ENCODE measurements around the gene SVOP. TPM values are rescaled to one million over a fixed set of nuclear protein-coding genes. Genes with fewer than 3 reads are reported as not detected.

The SVOP gene
- total and polyA plus RNA-seq, 2 of the 8 experiments (the other 6 are each of a cell fraction or from before 2014, with no cell fraction given): 0.06 TPM; not detected in 1

- Histone ChIP-seq H2BK5ac (ENCODE audit: low read depth, low read length) (0 out of 2 replicates have a peak overlapping the region, but pooled peaks have one; percentile 13), H2BK120ac (replicated peaks; ENCODE audit: low read depth, low read length) (no peak overlapping the region), H3K27ac (ENCODE audit: low read depth, low read length) (peak overlapping the region; percentile 38), H3K23me2 (ENCODE audit: low read depth, low read length) (peaks cover 4% of the 10 kb centered on the region; the same call in 1 of the 2 replicates), H4K8ac (ENCODE audit: extremely low read depth, insufficient read depth, low read length) (peak overlapping the region; percentile 19; the same call in 1 of the 2 replicates), H3K4me2 (ENCODE audit: insufficient read depth in 1 of 2, low read depth in 2 of 2, low read length in 2 of 2) (peak overlapping the region; percentile 40 to 61; a peak in 3 of 4 replicates), H3K9ac (replicated peaks in 1 of 4; ENCODE audit: extremely low read depth in 1 of 4, low read depth in 3 of 4, low read length in 3 of 4) (peak overlapping the region in 2 of 4 experiments; percentile 0 to 43; a peak in 3 of 7 replicates), H2AK5ac (ENCODE audit: low read depth, low read length) (0 out of 2 replicates have a peak overlapping the region, but pooled peaks have one; percentile 86), H4K91ac (replicated peaks; ENCODE audit: insufficient read length, low read length) (no peak overlapping the region), H3K4me3 (ENCODE audit: extremely low read depth in 1 of 4, insufficient read depth in 2 of 4, low read depth in 3 of 4, low read length in 4 of 4) (peak overlapping the region in 3 of 4 experiments; percentile 15 to 46 (median 23); a peak in 5 of 8 replicates), H3K4me1 (replicated peaks in 1 of 4; ENCODE audit: control insufficient read depth in 3 of 4, insufficient read depth in 4 of 4, low read length in 3 of 4) (peaks cover 0 to 11% (median 4%) of the 10 kb centered on the region in 4 experiments; a peak in 3 of 7 replicates), H4K20me1 (replicated peaks in 1 of 2; ENCODE audit: control insufficient read depth in 1 of 2, insufficient read depth in 2 of 2, low read length in 2 of 2) (no peaks in the 10 kb centered on the region), H3K23ac (ENCODE audit: insufficient read length) (no peak overlapping the region), H3K36me3 (ENCODE audit: control insufficient read depth in 2 of 4, insufficient read depth in 4 of 4, low read length in 3 of 4) (no peaks in the 10 kb centered on the region; a peak in 1 of 8 replicates), H3K27me3 (replicated peaks in 1 of 4; ENCODE audit: control insufficient read depth in 3 of 4, extremely low read depth in 1 of 4, insufficient read depth in 3 of 4, low read length in 3 of 4) (no peaks in the 10 kb centered on the region), H2BK12ac (ENCODE audit: low read depth, low read length) (peak overlapping the region; percentile 39; the same call in 1 of the 2 replicates), H2BK20ac (ENCODE audit: low read length) (no peak overlapping the region), H3K79me1 (ENCODE audit: low read depth, low read length) (no peaks in the 10 kb centered on the region), H3K9me3 (ENCODE audit: insufficient read depth in 2 of 2, low read depth in 1 of 2, low read length in 1 of 2) (no peaks in the 10 kb centered on the region), H2BK15ac (ENCODE audit: low read length) (peak overlapping the region; percentile 83; the same call in 1 of the 2 replicates), H3K56ac (replicated peaks; ENCODE audit: insufficient read length, low read depth, low read length) (no peak overlapping the region), H3K4ac (replicated peaks; ENCODE audit: insufficient read length, low read depth, low read length) (no peak overlapping the region), H2AFZ (ENCODE audit: low read length) (peak overlapping the region; percentile 66; the same call in 1 of the 2 replicates), H3K79me2 (ENCODE audit: control insufficient read depth in 1 of 2, insufficient read depth in 2 of 2, low read length in 2 of 2) (no peaks in the 10 kb centered on the region), H3K14ac (ENCODE audit: insufficient read length) (no peak overlapping the region), H4K5ac (ENCODE audit: insufficient read length, low read depth, low read length) (peak overlapping the region; percentile 16), H3K18ac (ENCODE audit: extremely low read depth, low read length) (no peak overlapping the region; the same call in 1 of the 2 replicates)
- ChIA-PET CTCF (ENCODE audit: partially characterized antibody) (interaction anchor here (0.7 to 3.5 kb wide), 17 partner anchors 10 to 451 kb away, joined by 3 to 11 read pairs (median 3); no protein-coding TSS in a partner anchor), POLR2A (ENCODE audit: partially characterized antibody) (interaction anchor here (0.6 to 2.3 kb wide), 7 partner anchors 15 to 596 kb away, joined by 3 to 8 read pairs (median 4); partner anchors contain the start of gene ALKBH2)
- 33% methylated on average over 17 of the region's 17 CpGs; no CpG with 5 or more reads in 1 of the 2 experiments for WGBS, 2 experiments (ENCODE audit: extremely low coverage in 1 of 2, insufficient coverage in 1 of 2, insufficient read length in 1 of 2, insufficient replicate concordance in 2 of 2, low coverage in 1 of 2, low lambda C conversion rate in 2 of 2, missing lambda C conversion rate in 1 of 2)
- FAIRE-seq (no peak), DNase-seq (ENCODE audit: low read depth in 1 of 2, low spot score in 2 of 2) (peak in 1 of 2 experiments; percentile 77)
- TF ChIP-seq BRCA1 (IDR thresholded peaks at IDR 0.05; ENCODE audit: low read depth, low read length): no peak
- peak; percentile 10; the same call in 1 of the 2 replicates for TF ChIP-seq KDM1A (IDR thresholded peaks at IDR 0.05; ENCODE audit: borderline replicate concordance, low read length)
- TF ChIP-seq ASH2L (IDR thresholded peaks at IDR 0.05; ENCODE audit: low read length): peak; percentile 76
- TF ChIP-seq POU5F1 (IDR thresholded peaks at IDR 0.05; ENCODE audit: low read depth, low read length): no peak
- peak; percentile 75 for TF ChIP-seq TEAD4 (IDR thresholded peaks at IDR 0.05; ENCODE audit: low read depth, low read length)
- TF ChIP-seq CTCF (IDR thresholded peaks at IDR 0.05; ENCODE audit: control extremely low read depth in 1 of 3, insufficient read depth in 1 of 3, low read depth in 1 of 3, low read length in 3 of 3): no peak
- TF ChIP-seq TBP (IDR thresholded peaks at IDR 0.05; ENCODE audit: low read depth, low read length): peak; percentile 30; the same call in 1 of the 2 replicates
Observed at GRCh38 chr12:109069307-109070271, 48.7 kb upstream of the SVOP start.
